GM04504 (cell line): ENCODE data around the gene GTF3C6.
"Not testable (repeated sequence)": the region's sequence is repeated elsewhere in the genome, so short reads cannot be mapped to it uniquely, and the experiment has no call there.

Experiments
- DNase-seq: peaks from one replicate; pipeline ENCODE4 v3.0.0-alpha.2; 2012; ENCODE audit warnings: low read depth

Gene GTF3C6, protein sequence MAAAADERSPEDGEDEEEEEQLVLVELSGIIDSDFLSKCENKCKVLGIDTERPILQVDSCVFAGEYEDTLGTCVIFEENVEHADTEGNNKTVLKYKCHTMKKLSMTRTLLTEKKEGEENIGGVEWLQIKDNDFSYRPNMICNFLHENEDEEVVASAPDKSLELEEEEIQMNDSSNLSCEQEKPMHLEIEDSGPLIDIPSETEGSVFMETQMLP

DNA sequence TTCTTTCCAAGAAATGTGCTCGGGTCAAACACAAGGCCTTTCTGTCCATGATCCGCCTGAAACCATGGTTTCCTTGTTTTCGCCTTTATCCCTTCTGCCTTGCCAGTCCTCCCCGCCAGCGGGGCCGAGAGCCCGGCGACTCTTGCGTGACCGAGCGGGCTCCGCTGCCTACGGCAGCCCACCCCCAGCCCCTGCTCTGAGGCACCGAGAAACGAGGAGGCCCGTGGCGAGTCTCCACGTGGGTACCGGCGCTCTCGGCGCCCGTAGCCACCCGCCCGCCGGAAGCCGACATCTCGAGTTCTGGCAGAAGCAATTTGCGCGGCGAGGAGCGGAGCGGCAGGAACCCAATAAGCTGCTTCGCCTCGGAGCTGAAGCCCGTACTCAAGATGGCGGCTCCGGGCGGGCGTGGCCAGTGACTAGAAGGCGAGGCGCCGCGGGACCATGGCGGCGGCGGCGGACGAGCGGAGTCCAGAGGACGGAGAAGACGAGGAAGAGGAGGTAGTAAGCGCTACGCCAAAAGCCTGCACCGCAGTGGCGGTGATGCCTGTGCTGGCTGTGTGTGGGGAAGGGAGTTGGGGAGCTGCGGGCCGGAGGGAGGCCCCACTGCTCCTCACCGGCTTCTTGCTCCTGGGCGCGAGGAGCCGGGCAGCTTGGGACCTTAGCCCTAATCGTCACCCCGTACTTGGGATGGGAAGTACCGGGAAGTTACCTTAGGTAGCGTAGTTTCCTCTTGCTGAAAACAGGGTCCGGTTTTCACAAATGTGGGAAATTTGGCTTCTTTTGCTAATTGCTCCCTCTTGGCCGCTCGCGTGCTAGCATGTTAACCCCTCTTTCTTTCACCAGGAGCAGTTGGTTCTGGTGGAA, at the start of gene GTF3C6:
GTF3C6 (plus strand) TSS at position 378 of the 864 bp plus-strand sequence; CDS start at position 442, 64 bp downstream.
- DNase-seq, result peak; percentile 80

DNA sequence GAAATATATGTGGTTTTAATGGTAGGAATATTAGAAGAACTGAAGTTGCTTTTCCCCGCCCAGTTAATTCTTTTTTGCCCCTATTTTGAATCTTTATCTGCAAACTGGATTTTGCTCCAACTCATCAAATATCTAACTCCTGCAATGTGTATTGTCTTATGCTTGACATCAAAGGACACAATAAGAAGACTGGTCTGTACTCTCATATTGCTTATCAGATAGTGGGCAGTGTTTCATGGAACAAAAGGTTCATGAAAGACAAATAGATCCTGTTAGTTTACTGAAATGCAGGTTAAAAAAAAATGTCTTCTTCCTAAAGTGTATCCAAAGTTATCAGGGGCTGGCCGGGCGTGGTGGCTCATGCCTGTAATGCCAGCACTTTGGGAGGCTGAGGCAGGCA, 27.7 kb upstream of the GTF3C6 start:
- DNase-seq, result no peak

DNA sequence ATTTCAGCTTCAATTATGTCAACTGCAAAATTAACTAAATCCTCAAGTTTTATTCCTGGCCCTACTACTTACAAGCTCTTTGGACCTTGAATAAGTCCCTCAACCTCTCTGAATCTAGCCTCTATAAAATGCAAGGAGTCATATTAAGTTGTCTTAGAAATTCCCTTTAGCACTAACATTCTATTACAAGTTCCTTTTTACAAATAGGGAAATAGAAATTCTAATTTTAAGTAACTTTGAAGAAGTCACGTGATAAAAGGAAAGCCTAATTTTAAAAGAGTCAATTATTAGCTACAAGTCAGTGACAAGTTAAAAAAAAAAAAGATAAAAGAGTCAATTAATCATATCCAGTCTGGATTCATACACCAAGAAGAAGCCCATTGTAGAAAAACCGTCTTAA, 24.6 kb upstream of the GTF3C6 start:
- DNase-seq, result no peak

DNA sequence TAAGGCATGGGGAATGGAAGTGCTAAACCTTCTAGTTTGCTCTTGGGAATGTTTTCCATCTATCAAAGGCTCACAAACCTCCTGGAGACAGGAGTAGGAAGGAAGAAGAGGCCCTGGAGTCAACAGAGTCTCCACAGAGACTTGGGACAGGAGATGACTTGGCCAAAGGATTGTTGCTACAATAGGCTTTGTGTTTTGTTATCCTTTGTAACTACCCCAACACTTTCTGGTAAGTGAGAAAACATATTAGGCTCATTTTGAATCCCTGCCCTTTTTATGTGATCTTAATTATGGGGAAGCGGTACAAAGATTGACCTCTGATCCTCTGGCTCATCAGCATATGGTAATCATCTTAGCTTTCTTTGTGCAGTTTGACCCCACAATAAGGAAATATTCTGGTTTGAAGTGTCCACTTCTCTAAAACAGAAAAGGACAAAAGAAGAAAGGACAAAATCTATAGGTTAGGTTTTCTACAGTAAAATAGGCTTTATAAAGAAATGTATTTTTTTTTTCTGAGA, 24.1 kb upstream of the GTF3C6 start:
- DNase-seq, result no peak

DNA sequence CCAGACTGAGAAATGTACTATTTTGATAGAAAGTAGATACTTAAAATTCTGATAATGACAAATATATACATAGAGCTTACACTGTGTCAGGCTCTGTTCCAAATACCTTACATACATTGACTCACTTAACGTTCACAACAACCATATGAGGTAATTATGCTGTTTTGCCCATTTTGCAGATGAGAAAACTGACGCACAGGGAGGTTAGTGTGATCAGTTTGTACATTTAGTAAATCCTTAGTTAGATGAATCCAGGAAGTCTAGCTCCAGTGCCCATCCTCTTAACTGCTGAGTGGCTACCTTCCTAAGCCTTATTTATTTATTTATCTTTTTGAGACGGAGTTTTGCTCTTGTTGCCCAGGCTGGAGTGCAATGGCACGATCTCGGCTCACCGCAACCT, 23.3 kb upstream of the GTF3C6 start:
- no peak for DNase-seq

DNA sequence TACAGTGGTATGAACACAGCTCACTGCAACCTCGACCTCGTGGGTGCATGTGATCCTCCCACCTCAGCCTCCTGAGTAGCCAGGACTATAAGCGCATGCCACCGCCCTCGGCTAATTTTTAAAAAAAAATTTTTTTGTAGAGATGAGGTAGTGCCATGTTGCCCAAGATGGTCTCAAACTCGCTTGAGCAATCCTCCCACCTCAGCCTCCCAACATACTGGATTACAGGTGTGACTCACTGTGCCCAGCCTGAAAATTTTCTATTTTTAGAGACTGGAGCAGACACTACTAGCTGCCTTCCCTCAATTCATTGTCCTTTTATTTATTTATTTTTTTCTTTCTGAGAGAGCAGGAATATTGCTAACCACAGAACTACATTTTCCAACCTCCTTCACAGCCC, 20.3 kb upstream of the GTF3C6 start:
- DNase-seq, result no peak

DNA sequence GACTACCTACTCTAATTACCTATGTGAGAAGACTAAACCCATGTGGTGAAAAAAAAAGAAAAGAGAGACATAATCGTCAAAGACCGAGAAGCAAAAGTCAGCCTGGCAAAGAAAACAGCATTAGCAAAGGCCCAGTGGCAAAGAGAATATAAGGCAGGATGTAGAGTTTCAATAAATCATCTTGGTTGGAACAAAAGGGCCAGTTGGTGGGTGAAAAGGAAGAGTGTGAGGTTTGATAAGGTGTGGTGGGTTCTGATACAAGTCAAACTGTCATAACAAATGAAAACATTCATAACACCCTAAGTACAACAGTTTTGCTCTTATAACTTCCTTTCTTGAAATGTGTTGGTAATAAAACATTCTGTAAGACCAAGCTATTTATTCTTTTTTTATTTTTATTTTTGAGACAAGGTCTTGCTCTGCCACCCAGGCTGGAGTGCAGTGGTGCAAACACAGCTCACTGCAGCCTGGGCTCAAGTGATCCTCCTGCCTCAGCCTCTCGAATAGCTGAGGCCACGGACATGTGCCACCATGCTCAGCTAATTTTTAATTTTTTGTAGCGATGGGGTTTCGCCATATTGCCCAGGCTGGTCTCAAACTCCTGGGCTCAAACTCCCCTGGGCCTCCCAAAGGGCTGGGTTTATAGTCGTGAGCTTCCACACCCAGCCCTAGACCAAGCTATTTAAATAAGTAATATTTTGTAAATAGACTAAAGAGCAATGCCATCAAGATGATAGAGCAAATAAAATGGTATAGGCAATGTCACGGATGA, 18.9 kb upstream of the GTF3C6 start:
- no peak for DNase-seq

DNA sequence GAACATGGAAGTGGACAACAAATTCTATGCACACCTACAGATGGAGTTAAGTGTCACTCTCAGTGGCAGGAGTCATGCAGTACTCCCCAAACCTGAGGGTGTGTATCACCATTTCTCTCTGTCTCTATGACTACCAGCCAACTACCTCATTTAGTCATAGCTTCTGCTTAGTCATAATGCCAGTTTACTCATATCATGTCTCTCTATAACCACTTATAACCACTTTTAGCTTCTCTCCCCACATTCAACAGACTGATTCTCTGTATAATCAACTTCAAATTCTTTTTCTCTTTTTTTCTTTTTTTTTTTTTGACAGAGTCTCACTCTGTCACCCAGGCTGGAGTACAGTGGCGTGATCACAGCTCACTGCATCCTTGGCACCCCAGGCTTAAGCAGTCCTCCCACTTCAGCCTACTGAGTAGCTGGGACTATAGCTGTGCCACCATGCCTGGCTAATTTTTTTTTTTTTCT, 13.8 kb upstream of the GTF3C6 start:
- DNase-seq, result peak; percentile 81

DNA sequence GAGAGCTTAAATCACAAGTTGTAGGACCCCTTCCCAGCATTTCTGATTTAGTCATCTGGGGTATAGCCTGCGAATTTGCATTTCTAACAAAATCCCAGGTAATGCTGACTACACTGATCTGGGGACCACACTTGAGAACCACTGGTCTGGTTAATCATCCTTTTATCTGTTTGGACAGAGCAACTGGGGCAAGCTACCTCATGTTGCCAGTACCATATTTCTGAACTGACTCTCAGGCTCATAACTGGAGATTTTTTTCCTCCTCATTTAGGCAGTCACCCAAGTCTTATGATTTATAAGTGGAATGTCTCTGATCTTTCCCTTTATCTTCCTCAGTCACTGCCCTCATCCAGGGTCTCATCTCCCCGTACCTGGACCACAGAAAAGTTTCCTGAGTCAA, 12.0 kb upstream of the GTF3C6 start:
- DNase-seq, result no peak

DNA sequence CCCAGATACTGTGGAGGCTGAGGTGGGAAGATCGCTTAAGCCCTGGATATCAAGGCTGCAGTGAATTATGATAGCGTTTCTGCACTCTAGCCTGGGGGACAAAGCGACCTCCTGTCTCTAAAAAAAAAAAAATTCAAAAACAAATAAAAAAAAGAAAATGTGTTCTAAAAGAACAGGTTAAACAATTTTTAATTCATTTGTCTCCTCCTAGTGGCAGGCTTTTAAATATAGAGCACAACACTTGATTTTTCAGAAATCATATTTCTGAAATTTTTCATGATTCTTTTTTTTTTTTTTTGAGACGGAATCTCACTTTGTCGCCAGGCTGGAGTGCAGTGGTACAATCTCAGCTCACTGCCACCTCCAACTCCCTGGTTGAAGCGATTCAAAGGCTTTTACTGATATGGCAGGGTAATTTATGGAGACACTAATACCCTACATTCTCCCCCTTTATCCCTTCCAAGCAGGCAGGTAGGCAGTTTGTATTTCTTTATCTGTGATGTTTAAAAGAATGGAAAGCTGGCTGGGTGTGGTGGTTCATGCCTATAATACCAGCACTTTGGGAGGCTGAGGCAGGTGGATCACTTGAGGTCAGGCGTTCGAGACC, 8.7 kb upstream of the GTF3C6 start:
- no peak for DNase-seq

DNA sequence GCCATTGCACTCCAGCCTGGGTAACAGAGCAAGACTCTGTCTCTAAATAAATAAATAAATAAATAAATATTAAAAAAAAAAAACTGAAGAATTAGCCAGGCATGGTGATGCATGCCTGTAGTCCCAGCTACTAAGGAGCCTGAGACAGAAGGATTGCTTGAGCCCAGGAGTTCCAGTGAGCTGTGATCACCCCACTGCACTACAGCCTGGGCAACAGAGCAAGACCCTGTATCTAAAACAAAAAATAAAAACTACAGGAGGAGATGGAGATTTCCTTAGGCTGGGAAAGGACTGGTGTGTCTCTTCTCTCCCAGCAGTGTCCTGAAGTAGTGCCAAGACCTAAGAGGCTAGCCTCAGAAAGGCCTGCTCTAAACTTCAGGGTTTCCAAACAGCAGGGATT, 8.1 kb upstream of the GTF3C6 start:
- no peak for DNase-seq

DNA sequence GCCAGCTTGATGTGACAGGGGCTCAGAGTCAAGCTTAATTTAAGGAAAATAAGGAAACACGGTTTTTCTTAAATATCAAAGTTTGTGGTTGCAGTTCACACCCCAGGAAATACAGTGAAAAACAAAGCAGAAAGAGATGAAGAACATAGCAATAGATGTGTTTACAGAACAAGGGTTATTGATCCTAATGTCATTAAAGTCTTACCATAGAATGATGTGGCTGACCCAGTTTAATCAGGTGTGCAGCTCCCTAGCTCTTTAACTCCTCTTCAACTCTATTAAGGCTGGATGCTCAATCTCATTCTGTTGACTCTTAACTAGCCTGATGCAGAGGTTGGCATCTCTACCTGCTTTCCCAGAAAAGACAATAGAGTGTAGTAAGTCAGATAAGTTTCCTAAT, 7.5 kb upstream of the GTF3C6 start:
- DNase-seq, result no peak

DNA sequence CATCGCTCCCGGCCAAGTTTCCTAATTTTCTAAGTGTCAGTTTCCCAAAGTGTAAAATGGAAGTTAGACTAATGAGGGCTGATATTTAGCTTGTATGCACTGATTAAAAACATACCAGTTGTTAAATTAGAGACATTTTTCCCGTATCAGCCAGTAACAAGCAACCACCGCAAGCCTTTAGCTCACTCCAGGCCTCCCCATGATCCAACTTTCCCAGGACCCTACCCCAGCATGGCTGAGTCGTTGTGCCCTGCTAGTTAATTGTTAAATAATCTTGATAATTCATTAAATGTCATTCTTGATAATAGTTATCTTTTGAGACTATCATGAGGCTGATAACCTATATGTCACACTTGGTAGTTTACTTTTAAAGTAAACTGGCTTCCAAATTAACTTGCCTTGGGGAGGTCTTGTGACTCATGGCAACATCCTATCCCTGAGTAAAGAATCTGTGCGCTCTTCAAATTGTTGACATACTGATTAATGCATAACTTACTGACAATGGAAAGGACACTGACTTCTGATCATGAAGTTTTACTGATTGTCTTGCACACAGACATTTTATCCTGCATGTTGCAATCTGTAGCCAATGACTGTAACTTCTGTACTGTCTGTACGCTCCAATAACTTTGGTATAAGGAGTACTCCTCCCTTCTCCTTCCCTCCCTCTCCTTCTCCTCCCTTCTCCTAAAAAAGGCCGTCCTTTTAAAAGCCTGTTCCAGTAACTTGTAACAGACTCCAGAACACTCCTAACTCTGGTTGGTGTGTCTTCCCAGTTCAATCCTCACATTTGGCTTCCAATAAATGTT, 6.3 kb upstream of the GTF3C6 start:
- no peak for DNase-seq

DNA sequence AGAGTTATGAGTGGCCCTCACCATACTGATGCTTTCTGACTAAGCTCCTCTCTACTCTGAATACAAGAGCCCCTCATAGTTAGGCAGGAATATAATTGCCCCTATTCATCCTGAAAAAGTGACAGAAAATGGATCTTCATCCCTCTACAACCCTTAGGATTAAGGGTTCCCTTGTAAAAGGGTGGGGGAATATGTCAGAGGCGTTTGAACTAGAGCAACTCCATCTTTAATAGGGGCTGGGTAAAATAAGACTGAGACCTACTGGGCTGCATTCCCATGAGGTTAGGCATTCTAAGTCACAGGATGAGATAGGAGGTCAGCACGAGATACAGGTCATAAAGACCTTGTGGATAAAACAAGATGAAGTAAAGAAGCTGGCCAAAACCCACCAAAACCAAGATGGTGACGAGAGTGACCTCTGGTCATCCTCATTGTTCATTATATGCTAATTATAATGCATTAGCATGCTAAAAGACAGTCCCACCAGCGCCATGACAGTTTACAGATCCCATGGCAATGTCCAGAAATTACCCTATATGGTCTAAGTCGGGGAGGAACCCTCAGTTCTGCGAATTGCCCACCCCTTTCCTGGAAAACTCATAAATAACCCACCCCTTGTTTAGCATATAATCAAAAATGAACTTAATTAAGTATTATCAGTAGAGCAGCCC, 4.7 kb upstream of the GTF3C6 start:
- no peak for DNase-seq

DNA sequence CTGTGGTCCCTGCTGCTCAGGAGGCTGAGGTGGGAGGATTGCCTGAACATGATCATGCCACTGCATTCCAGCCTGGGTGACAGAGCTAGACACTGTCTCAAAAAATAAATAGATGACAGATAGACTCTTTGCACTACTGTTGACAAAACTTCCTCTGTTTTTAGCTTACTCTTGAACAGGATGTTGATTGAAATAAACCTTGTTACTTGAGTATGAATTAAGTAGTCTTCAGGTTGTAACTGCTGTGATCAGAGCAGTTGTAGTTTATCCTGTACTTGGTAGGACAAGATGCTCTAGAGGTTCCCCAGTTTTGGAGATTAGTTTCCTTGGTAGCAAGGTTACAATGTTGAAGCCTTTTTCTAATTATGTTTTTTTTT, 1.5 kb downstream of the GTF3C6 start:
- no peak for DNase-seq

DNA sequence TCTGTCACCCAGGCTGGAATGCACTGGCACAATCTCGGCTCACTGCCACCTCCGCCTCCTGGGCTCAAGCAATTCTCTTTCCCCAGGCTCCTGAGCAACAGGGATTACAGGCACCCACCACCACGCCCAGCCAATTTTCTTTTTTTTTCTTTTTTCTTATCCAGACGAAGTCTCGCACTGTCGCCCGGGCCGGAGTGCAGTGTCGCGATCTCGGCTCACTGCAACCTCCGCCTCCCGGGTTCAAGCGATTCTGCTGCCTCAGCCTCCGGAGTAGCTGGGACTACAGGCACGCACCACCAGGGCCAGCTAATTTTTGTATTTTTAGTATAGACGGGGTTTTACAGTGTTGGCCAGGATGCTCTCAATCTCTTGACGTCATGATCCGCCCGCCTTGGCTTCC, 4.1 kb downstream of the GTF3C6 start:
- DNase-seq, result not testable (repeated sequence)

DNA sequence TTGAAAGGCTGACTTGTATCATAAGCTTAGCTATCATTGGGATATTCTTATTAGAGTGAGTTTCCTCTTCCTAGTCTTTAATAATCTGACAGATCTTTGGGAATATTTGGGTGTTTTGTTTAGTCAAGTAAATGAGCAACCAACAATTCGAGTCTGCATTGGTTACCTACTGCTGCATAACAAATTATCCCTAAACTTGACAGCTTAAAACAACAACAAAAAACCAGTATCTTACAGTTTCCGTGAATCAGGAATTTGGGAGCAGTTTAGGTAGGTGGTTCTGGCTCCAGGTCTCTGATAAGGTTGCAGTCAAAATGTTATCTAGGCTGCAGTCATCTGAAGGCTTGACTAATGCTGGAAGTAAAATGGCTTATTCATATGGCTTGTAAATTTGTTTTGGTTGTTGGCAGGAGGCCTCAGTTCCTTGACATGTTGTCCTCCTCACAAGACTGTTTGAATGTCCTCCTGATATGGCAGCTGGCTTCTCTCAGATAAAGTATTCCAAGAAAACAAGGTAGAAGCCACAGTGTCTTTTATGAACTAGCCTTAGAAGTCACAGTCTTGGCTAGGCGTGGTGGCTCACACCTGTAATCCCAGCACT, 7.2 kb downstream of the GTF3C6 start:
- no peak for DNase-seq

DNA sequence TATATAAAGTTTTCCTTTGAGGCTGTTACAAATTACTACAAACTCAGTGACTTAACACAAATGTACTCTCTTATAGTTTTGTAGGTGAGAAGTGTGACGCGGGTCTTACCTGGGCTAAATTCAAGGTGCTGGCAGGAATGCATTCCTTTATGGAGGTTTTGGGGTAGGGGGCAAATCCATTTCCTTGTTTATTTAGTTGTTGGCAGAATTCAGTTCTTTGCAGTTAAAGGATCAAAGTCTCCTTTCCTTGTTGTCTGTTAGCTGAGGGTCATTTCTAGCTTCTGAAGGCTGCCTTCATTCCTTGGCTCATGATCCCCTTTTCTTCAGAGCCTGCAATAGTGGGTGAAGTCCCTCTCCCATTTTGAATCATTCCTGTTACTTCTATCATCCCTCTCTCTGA, 10.2 kb downstream of the GTF3C6 start:
- not testable (repeated sequence) for DNase-seq

DNA sequence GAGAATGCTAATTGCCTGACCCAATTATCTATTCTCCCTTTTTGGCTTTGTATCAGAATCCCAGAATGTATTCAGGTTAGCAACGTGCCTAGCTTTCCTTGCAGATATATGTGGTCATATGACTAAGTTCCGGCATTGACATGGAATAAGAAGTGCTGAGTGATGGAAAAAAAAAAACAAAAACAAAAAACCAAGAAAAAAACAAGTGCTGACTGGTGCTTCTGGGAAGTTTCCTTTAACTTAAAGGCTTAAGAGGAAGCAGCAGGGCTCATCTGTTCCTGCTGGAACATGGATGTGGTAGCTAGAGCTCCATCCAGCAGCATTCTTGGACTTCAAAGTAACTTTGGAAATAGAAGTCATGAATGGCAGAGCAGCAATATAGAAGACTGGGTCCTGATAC, 13.0 kb downstream of the GTF3C6 start:
- no peak for DNase-seq

DNA sequence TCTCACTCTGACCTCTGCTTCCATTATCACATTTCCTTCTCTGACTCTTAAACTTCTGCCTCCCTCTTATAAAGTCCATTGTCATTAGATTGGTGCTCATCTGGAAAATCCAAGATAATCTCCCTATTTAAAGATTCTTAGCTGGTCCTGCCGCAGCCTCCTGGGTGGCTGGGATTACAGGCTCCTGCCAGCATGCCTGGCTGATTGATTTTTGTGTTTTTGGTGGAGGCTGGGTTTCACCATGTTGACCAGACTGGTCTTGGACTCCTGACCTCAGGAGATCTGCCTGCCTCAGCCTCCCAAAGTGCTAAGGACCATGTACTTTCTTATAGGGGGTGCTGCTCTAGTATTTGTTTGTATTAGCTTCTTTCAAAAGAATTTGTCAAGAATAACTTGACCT, 18.1 kb downstream of the GTF3C6 start:
- DNase-seq, result no peak
